Dendritic cell treated with granulocyte-macrophage colony-stimulating factor and Interleukin-4, amounts not matched to agents 40 ng/mL and 50 ng/mL, for 4 days (primary cell): ENCODE results near the gene TAPT1.

ENCODE experiments used
- H3K27ac Mint-ChIP-seq: one replicate; pipeline ENCODE4 v1.8.0; 2022; ENCODE audit warnings: mild to moderate bottlenecking, mixed read lengths
- H3K27me3 Mint-ChIP-seq: one replicate; pipeline ENCODE4 v1.8.0; 2022; ENCODE audit warnings: mild to moderate bottlenecking, mixed read lengths
- H3K36me3 Mint-ChIP-seq: one replicate; pipeline ENCODE4 v1.8.0; 2022; ENCODE audit warnings: low read depth, mixed read lengths
- H3K4me1 Mint-ChIP-seq: one replicate; pipeline ENCODE4 v1.8.0; 2022; ENCODE audit warnings: low read depth, mixed read lengths
- H3K4me3 Mint-ChIP-seq: one replicate; pipeline ENCODE4 v1.8.0; 2022; ENCODE audit warnings: mild to moderate bottlenecking, moderate library complexity, mixed read lengths
- H3K9me3 Mint-ChIP-seq: one replicate; pipeline ENCODE4 v1.8.0; 2022; ENCODE audit warnings: mixed read lengths
- intact Hi-C: fragments of 100-400 bp; cut with micrococcal nuclease; formaldehyde crosslinking; loops from one replicate; pipeline ENCODE4 v1.15.0; 2022

TAPT1 gene

DNA sequence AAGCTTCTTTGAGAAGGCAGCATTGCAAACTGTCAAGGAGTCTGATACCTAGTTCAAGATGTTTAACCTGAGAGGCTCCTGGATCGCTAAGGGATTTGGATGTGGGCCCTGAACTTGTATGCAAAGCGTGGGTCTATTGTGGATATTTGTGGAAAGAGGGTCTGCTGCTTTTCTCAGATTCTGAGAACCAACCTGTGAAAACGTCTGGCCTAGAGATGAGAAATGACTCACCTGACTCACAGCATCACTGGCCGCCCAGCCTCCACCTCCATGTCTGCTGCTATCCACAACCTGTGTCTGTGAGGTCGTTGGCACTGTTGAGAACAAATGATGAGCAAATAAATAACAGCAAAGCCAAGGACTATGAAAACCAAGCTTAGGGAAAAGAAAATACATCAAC lies 109.1 kb downstream of the TAPT1 start:
- Mint-ChIP-seq H3K4me1 (peaks cover 10% of the 10 kb centered on the region), H3K27ac (no peak overlapping the region), H3K27me3 (peaks cover 3% of the 10 kb centered on the region), H3K36me3 (no peaks in the 10 kb centered on the region), H3K9me3 (no peaks in the 10 kb centered on the region), H3K4me3 (no peak overlapping the region)
- intact Hi-C loops: no loop called here

DNA sequence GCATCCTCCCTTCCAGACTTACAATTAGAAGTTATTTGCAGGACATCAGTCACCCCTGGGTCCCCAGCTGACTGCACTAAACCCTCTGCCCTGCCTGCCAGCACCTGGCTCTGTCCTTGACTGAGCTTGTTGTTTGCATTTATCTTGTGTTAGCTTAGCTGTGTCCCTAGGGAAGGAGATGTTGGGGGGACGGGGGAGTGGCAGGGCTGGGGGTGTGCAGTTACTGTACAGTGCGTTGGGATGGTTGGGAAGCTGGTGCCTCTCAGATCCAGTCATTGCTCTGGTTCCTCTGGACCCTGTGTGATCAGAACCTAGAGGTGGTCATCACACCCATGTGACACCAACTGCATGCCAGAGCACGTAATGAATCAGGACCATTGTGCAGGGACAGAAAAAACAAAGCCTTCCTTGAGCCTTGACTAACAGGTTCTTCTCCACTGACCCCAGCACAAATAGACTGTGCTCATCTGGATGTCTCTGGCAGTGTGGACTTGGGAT lies 109.7 kb downstream of the TAPT1 start:
- no peaks in the 10 kb centered on the region for H3K36me3 Mint-ChIP-seq
- no peak overlapping the region for H3K27ac Mint-ChIP-seq
- intact Hi-C loops: no loop called here
- no peaks in the 10 kb centered on the region for H3K9me3 Mint-ChIP-seq
- peaks cover 4% of the 10 kb centered on the region for H3K4me1 Mint-ChIP-seq
- no peak overlapping the region for H3K4me3 Mint-ChIP-seq
- H3K27me3 Mint-ChIP-seq: peaks cover 3% of the 10 kb centered on the region

DNA sequence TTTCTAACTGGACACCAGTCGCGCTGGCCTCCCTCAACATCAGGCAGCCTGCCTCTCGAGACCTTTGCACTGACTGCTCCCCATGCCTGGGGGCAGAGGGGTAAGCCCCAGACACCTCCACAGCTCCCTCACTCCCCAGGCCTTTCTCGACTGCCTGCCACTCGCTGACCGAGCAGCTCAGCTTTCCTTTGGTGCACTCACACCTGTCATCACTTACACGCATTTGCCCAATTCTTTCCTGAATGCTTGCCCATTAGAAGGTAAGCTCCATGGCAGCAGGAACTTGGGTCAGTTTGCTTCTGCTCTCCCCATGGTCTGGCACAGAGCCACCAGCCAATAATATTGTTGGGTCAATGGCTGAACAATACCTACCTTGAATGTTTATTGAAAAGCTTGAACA lies 110.3 kb downstream of the TAPT1 start:
- intact Hi-C loops: no loop called here

DNA sequence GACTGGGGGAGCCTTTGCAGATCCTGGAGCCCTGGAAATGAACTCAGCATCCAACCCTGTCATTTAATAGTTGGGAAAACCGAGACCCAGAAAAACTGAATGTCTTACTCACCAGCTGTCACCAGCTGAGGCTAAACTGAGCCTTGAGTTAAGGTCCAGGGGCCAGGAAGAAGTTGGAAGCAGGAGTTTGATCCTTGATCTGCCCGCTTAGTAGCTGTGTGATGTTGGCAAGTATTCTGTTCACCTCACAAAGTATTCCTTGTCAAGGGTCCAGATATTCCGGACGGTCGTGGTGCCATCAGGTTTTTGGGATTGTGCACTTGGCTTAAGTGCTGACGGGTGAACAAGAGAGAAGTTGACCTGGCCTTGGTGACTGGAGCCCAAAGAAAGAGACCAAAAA lies 111.7 kb downstream of the TAPT1 start:
- Mint-ChIP-seq H3K4me1 (no peaks in the 10 kb centered on the region), H3K9me3 (peaks cover 8% of the 10 kb centered on the region), H3K36me3 (no peaks in the 10 kb centered on the region), H3K27ac (no peak overlapping the region), H3K27me3 (peaks cover 3% of the 10 kb centered on the region), H3K4me3 (no peak overlapping the region)
- intact Hi-C loops: no loop called here

More for the DNA sequence above, 110.3 kb downstream of the TAPT1 start:
- Mint-ChIP-seq H3K27ac (no peak overlapping the region), H3K27me3 (peaks cover 3% of the 10 kb centered on the region), H3K4me1 (no peaks in the 10 kb centered on the region), H3K4me3 (no peak overlapping the region), H3K36me3 (no peaks in the 10 kb centered on the region), H3K9me3 (no peaks in the 10 kb centered on the region)

DNA sequence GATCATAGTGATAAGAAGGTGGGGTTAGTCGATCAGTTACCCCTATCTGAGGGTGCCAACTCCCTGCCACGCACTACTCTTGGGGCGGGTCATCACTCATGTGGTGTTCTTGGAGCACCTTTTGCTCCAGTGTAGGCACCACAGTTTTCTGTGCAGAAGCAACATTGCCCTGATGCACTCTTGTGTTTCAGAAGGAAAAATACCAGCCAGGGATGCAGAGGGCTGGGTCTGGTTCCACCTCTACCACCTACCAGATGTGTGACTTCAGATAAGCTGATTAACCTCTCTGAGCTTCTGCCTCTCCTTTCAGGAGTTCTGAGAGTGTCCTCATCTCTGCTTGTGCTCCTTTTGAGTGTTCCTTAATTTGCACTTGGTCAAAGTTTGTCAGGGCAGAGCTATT lies 112.5 kb downstream of the TAPT1 start:
- H3K4me3 Mint-ChIP-seq: no peak overlapping the region
- H3K36me3 Mint-ChIP-seq: no peaks in the 10 kb centered on the region
- H3K27me3 Mint-ChIP-seq: peaks cover 3% of the 10 kb centered on the region
- intact Hi-C loops: no loop called here
- H3K9me3 Mint-ChIP-seq: peaks cover 9% of the 10 kb centered on the region
- no peaks in the 10 kb centered on the region for H3K4me1 Mint-ChIP-seq
- no peak overlapping the region for H3K27ac Mint-ChIP-seq

DNA sequence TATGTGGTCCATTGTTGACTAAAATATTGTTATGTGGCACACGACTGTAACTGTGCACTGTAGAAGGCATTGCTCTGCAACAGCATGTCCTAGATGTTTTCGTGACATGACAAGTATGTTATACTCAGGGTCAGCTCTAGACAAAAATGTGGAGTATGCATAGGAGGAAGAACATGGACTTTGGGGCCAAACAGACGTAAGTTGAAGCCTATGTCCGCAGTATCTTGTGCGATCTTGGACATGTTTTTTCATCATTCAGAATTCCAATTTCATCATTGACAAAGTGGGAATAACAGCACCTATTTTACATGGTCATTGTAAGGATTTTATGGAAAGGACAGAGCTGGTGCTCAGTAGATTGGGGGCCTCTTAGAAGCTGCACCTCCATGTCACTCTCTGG lies 114.7 kb downstream of the TAPT1 start:
- Mint-ChIP-seq H3K27me3 (peaks cover 3% of the 10 kb centered on the region), H3K36me3 (no peaks in the 10 kb centered on the region), H3K4me1 (no peaks in the 10 kb centered on the region), H3K9me3 (peaks cover 9% of the 10 kb centered on the region), H3K27ac (no peak overlapping the region), H3K4me3 (no peak overlapping the region)
- intact Hi-C loops: no loop called here

DNA sequence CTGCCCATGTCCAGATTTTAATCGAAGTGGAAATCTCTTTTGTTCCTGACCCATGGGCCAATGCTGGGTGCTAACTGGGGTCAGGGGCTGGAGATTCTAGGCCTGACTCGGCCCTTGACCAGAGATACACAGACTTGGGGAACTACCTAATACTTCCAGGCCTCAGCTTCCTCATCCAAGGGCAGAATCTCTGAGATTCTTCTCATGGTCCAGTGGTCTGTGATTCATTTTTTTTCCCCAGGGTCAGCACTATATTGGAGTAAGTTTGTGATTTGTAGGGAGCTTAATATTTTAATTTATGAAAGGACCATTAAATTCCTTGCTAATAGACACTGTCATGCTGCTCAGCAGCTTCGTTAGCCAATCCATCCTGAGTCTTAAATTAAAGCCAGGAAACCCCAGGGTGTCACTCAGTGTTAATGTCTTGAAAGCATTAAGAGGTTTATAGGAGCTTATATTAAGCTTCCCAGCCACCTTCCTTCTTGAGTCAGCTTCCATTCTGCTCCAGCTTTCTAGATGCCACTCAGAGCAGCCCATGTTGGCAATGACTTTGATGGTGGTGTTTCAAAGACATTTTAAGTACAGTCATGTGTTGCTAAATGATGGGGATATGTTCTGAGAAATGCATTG lies 115.5 kb downstream of the TAPT1 start:
- peaks cover 9% of the 10 kb centered on the region for H3K9me3 Mint-ChIP-seq
- no peaks in the 10 kb centered on the region for H3K4me1 Mint-ChIP-seq
- intact Hi-C loops: no loop called here
- peaks cover 3% of the 10 kb centered on the region for H3K27me3 Mint-ChIP-seq
- H3K36me3 Mint-ChIP-seq: no peaks in the 10 kb centered on the region
- H3K4me3 Mint-ChIP-seq: no peak overlapping the region
- no peak overlapping the region for H3K27ac Mint-ChIP-seq
